H1 (cell line): ENCODE measurements around the gene GOLPH3L. TPM values are rescaled to one million over a fixed set of nuclear protein-coding genes. Genes with fewer than 3 reads are reported as not detected.

ENCODE experiments used
- CHD7 ChIP-seq: fragments of 300-600 bp; sonication (generic); IDR thresholded peaks from 2 replicates; pipeline ENCODE4 v1.7.1; 2012; ENCODE audit warnings: low read length, moderate library complexity, mild to moderate bottlenecking, inconsistent platforms; ENCODE audit not compliant: insufficient replicate concordance
- E2F6 ChIP-seq: IDR thresholded peaks from 2 replicates; pipeline ENCODE4 v1.6.1; 2012; ENCODE audit warnings: inconsistent platforms
- NRF1 ChIP-seq: IDR thresholded peaks from 2 replicates; pipeline ENCODE4 v1.6.1; 2011; ENCODE audit warnings: mild to moderate bottlenecking, low read depth, low read length, improper control_type of control experiment
- POLR2AphosphoS5 ChIP-seq: IDR thresholded peaks from 2 replicates; pipeline ENCODE4 v1.6.1; 2011; ENCODE audit warnings: low read depth, low read length
- RAD21 ChIP-seq, 2 experiments: IDR thresholded peaks in 1 of 2; conservative IDR thresholded peaks in 1 of 2; 2 replicates each; pipeline ENCODE4 v1.6.1; 2011; ENCODE audit warnings: low read depth in 2 of 2, low read length in 2 of 2, improper control_type of control experiment in 1 of 2, inconsistent platforms in 1 of 2, mild to moderate bottlenecking in 1 of 2, moderate library complexity in 1 of 2
- RXRA ChIP-seq: IDR thresholded peaks from 2 replicates; pipeline ENCODE4 v1.6.1; 2011; ENCODE audit warnings: low read depth, mild to moderate bottlenecking, low read length, moderate library complexity; ENCODE audit not compliant: insufficient read depth
- SIN3A ChIP-seq, 2 experiments: IDR thresholded peaks in 1 of 2; conservative IDR thresholded peaks in 1 of 2; 2 replicates each; pipeline ENCODE4 v1.6.1; 2011 to 2012; ENCODE audit warnings: low read length in 2 of 2, improper control_type of control experiment in 1 of 2, low read depth in 1 of 2, mild to moderate bottlenecking in 1 of 2
- SIX5 ChIP-seq: IDR thresholded peaks from 2 replicates; pipeline ENCODE4 v1.6.1; 2011; ENCODE audit warnings: mild to moderate bottlenecking, low read depth, low read length
- polyA plus RNA-seq, 7 experiments: library from polyadenylated mRNA; depleted of rRNA in 3 of 7; stranded (reverse) in 5 of 7; unstranded in 2 of 7; fragments of >200 nt in 5 of 7; fragments of 200-250 nt in 2 of 7; gene quantifications; 1 replicate in 5 of 7; 2 replicates in 1 of 7; 4 replicates in 1 of 7; pipeline versions ENCODE4 v1.2.1 to v1.2.3, GENCODE V29; 2011 to 2013; ENCODE audit warnings: missing spikeins in 2 of 7, mixed read lengths in 2 of 7
- total RNA-seq: library from RNA; stranded (reverse); fragmentation: NEBNext Ultra II Directional; extraction: Animal tissue kit (Norgen Biotek cat#: 25700); gene quantifications from 2 replicates; pipeline ENCODE4 v1.2.1, GENCODE V29; 2021

Gene GOLPH3L
- total and polyA plus RNA-seq, 2 of the 8 experiments (the other 6 are each of a cell fraction or from before 2014, with no cell fraction given), result 13.3 to 40.8 TPM

DNA sequence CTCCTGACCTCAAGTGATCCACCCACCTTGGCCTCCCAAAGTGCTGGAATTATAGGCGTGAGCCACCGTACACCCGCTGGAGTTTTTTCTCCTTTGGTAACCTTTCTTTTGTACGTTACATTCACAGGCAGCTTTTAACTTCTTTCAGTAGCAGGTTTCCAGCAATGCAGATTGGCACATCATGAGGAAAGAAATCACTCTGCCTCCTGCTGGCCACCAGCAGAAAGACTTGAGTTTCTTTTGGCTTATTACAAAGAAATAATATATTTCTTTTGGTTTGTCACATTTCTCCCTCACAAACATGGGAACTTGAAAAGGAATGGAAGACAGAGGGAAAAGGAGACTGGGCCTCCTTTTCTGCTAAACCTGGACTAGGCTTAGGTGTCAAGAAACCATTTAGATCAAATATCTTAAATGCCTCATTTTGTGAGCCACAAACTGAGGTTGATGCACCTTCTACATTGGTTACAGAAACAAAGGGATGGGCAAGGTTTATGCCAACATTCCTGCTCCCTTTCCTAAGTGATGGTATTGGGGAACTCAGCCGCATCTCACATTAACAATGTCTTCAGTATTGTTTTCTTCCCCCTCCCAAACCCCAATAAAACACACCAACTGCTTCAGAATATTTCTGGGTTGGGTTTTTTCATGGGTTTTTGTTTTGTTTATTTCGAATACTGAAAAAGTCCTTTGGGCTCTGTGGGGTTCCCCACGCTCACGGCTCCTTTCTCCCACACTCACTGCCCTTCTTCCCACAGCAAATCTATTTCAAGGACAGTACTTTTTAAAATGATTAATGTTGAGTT is 75.3 kb downstream of the GOLPH3L start (continued):
- no peak for TF ChIP-seq CHD7
- no peak for TF ChIP-seq POLR2AphosphoS5
- peak; percentile 47 to 60; a peak in 3 of 4 replicates for TF ChIP-seq RAD21 (IDR thresholded peaks at IDR 0.05 in 1 of 2, conservative IDR thresholded peaks at IDR 0.05 in 1 of 2; ENCODE audit: low read depth in 2 of 2, low read length in 2 of 2)
- no peak for TF ChIP-seq E2F6
- no peak for TF ChIP-seq SIX5
- no peak for TF ChIP-seq SIN3A (conservative IDR thresholded peaks at IDR 0.05 in 1 of 2, IDR thresholded peaks at IDR 0.05 in 1 of 2; ENCODE audit: low read depth in 1 of 2, low read length in 2 of 2)
- no peak for TF ChIP-seq RXRA
- TF ChIP-seq NRF1, result no peak
